Measurements from ENCODE around the gene HSPB3. TPM values are rescaled to one million over a fixed set of nuclear protein-coding genes. Genes with fewer than 3 reads are reported as not detected.
A peak's percentile ranks its signal among the peaks of the same experiment; 100 is the strongest.

Gene HSPB3
- total RNA-seq: under 1 TPM in 1 of 2 donors, not detected in 1; 0.95 TPM

- DNase-seq (ENCODE audit: low spot score): no peak
- Histone ChIP-seq H3K9me3 (no peaks in the 10 kb centered on the region), H3K4me1 (ENCODE audit: control insufficient read depth in 1 of 2, low read depth in 2 of 2) (peaks cover 8 to 30% of the 10 kb centered on the region in 2 donors), H3K27ac (peak within 1 kb of the TSS; percentile 7 to 8), H3K36me3 (no peaks in the 10 kb centered on the region), H3K4me3 (no peak within 1 kb of the TSS), H3K27me3 (replicated peaks; ENCODE audit: insufficient read depth) (no peaks in the 10 kb centered on the region)
- peak; percentile 56 for ATAC-seq (ENCODE audit: insufficient number of reproducible peaks, low FRiP score, low read depth)
- TF ChIP-seq CTCF (IDR thresholded peaks at IDR 0.05): no peak
Observed at GRCh38 chr5:54455413-54456157, at the start of gene HSPB3. TSS of gene HSPB3 (plus strand) at chr5:54455699. CDS start at chr5:54455790, 91 bp downstream.

- Histone ChIP-seq H3K4me3 (no peak overlapping the region), H3K9me3 (no peaks in the 10 kb centered on the region), H3K27me3 (replicated peaks; ENCODE audit: insufficient read depth) (no peaks in the 10 kb centered on the region), H3K4me1 (ENCODE audit: control insufficient read depth in 1 of 2, low read depth in 2 of 2) (no peaks in the 10 kb centered on the region), H3K27ac (no peak overlapping the region), H3K36me3 (no peaks in the 10 kb centered on the region)
- no peak for TF ChIP-seq CTCF (IDR thresholded peaks at IDR 0.05)
- DNase-seq (ENCODE audit: low spot score): no peak
- ATAC-seq (ENCODE audit: insufficient number of reproducible peaks, low FRiP score, low read depth): no peak
Observed at GRCh38 chr5:54411176-54411575, 44.3 kb upstream of the HSPB3 start.

GRCh38 chr5:54412913-54413312 lies 42.6 kb upstream of the HSPB3 start:
- TF ChIP-seq CTCF (IDR thresholded peaks at IDR 0.05): no peak
- Histone ChIP-seq H3K27me3 (replicated peaks; ENCODE audit: insufficient read depth) (no peaks in the 10 kb centered on the region), H3K9me3 (no peaks in the 10 kb centered on the region), H3K4me3 (no peak overlapping the region), H3K27ac (no peak overlapping the region), H3K36me3 (no peaks in the 10 kb centered on the region), H3K4me1 (ENCODE audit: control insufficient read depth in 1 of 2, low read depth in 2 of 2) (no peaks in the 10 kb centered on the region)
- ATAC-seq (ENCODE audit: insufficient number of reproducible peaks, low FRiP score, low read depth) (no peak), DNase-seq (ENCODE audit: low spot score) (no peak)

GRCh38 chr5:54415147-54415546 lies 40.4 kb upstream of the HSPB3 start:
- Histone ChIP-seq H3K9me3 (no peaks in the 10 kb centered on the region), H3K4me1 (ENCODE audit: control insufficient read depth in 1 of 2, low read depth in 2 of 2) (no peaks in the 10 kb centered on the region), H3K27ac (no peak overlapping the region), H3K4me3 (no peak overlapping the region), H3K36me3 (no peaks in the 10 kb centered on the region), H3K27me3 (replicated peaks; ENCODE audit: insufficient read depth) (no peaks in the 10 kb centered on the region)
- TF ChIP-seq CTCF (IDR thresholded peaks at IDR 0.05): no peak
- DNase-seq (ENCODE audit: low spot score) (no peak), ATAC-seq (ENCODE audit: insufficient number of reproducible peaks, low FRiP score, low read depth) (no peak)

- H3K9me3 ChIP-seq: no peaks in the 10 kb centered on the region
- no peak for ATAC-seq (ENCODE audit: insufficient number of reproducible peaks, low FRiP score, low read depth)
- DNase-seq (ENCODE audit: low spot score): no peak
- H3K4me3 ChIP-seq: no peak overlapping the region
- TF ChIP-seq CTCF (IDR thresholded peaks at IDR 0.05): no peak
- H3K4me1 ChIP-seq (ENCODE audit: control insufficient read depth in 1 of 2, low read depth in 2 of 2): no peaks in the 10 kb centered on the region
- no peak overlapping the region for H3K27ac ChIP-seq
- H3K27me3 ChIP-seq (replicated peaks; ENCODE audit: insufficient read depth): no peaks in the 10 kb centered on the region
- no peaks in the 10 kb centered on the region for H3K36me3 ChIP-seq
Observed at GRCh38 chr5:54415896-54416601, 39.5 kb upstream of the HSPB3 start.

Measured in thoracic aorta (tissue), 2 donors.